Measurements from ENCODE around the gene AP1B1.

GRCh38 chr22:29353860-29354259 lies 34.5 kb downstream of the AP1B1 start:
- no peak for TF ChIP-seq ZNF274 (IDR thresholded peaks at IDR 0.05; ENCODE audit: low read depth, low read length)
- no peak for TF ChIP-seq YY1 (IDR thresholded peaks at IDR 0.05; ENCODE audit: insufficient read depth, insufficient read length)

All from NT2/D1 (cell line).